Measurements from ENCODE around the gene ADPRHL1.

The ADPRHL1 gene

GRCh38 chr13:113412440-113412839 lies 40.8 kb downstream of the ADPRHL1 start:
- Histone ChIP-seq H3K27ac (no peak overlapping the region), H3K9ac (no peak overlapping the region), H3K79me2 (ENCODE audit: insufficient read depth, low read depth) (no peaks in the 10 kb centered on the region), H3K4me2 (no peak overlapping the region), H3K4me3 (IDR thresholded peaks at IDR 0.05; ENCODE audit: insufficient read depth, low read depth, low read length) (no peak overlapping the region), H3K4me1 (ENCODE audit: low read depth, poor library complexity, severe bottlenecking) (no peaks in the 10 kb centered on the region), H3K27me3 (ENCODE audit: insufficient read depth, low read depth) (peaks cover 11% of the 10 kb centered on the region; the same call in 1 of the 2 replicates), H4K20me1 (ENCODE audit: insufficient read depth) (no peaks in the 10 kb centered on the region), H3K36me3 (ENCODE audit: insufficient read depth) (no peaks in the 10 kb centered on the region), H2AFZ (ENCODE audit: low read depth) (no peak overlapping the region)
- TF ChIP-seq, protein P1, sequence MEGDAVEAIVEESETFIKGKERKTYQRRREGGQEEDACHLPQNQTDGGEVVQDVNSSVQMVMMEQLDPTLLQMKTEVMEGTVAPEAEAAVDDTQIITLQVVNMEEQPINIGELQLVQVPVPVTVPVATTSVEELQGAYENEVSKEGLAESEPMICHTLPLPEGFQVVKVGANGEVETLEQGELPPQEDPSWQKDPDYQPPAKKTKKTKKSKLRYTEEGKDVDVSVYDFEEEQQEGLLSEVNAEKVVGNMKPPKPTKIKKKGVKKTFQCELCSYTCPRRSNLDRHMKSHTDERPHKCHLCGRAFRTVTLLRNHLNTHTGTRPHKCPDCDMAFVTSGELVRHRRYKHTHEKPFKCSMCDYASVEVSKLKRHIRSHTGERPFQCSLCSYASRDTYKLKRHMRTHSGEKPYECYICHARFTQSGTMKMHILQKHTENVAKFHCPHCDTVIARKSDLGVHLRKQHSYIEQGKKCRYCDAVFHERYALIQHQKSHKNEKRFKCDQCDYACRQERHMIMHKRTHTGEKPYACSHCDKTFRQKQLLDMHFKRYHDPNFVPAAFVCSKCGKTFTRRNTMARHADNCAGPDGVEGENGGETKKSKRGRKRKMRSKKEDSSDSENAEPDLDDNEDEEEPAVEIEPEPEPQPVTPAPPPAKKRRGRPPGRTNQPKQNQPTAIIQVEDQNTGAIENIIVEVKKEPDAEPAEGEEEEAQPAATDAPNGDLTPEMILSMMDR (conservative IDR thresholded peaks at IDR 0.05; ENCODE audit: low read depth, low read length), result no peak

- Histone ChIP-seq H3K27me3 (ENCODE audit: insufficient read depth, low read depth) (peaks cover 7% of the 10 kb centered on the region; the same call in 1 of the 2 replicates), H4K20me1 (ENCODE audit: insufficient read depth) (no peaks in the 10 kb centered on the region), H3K4me3 (IDR thresholded peaks at IDR 0.05; ENCODE audit: insufficient read depth, low read depth, low read length) (no peak overlapping the region), H3K9ac (no peak overlapping the region), H3K36me3 (ENCODE audit: insufficient read depth) (no peaks in the 10 kb centered on the region), H2AFZ (ENCODE audit: low read depth) (no peak overlapping the region), H3K79me2 (ENCODE audit: insufficient read depth, low read depth) (no peaks in the 10 kb centered on the region), H3K4me2 (no peak overlapping the region), H3K27ac (no peak overlapping the region), H3K4me1 (ENCODE audit: low read depth, poor library complexity, severe bottlenecking) (no peaks in the 10 kb centered on the region)
- TF ChIP-seq, protein P1 (conservative IDR thresholded peaks at IDR 0.05; ENCODE audit: low read depth, low read length), result no peak
Observed at GRCh38 chr13:113411216-113412023, 41.9 kb downstream of the ADPRHL1 start.

DNA sequence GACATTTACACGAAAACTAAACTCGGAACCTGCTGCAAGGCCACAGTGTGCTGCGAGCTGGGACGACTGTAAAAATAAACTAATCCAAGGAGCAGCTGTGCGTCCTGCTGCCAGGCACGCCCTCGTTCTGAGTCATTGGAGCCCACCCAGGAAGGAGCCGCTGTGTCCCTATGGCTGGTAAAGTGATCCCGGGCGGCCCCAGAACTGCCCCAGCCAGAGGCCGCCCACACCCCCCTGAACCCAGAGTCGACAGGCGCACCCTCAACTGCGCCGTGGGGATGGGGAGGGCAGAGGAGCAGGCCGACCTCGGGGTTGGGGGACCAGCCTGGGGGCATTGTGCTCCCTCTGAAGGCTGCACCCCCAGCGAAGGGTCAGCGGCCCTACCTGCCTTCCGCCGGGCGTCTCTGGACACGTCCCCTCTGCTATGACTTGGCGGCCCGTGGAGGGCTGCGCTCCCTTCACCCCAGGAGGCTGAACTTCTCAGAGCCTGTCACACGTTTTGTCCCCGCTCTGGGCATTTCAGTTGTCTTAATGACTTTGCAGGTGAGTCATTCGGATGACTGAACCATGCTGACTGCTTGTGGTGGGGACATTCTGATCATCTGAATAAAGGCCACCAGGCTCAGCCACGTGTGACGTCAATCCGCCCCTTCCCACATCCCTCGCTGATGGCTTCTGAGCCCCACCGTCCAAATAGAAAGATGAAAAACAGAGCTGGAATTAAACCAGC lies 42.7 kb downstream of the ADPRHL1 start:
- TF ChIP-seq, protein P1 (conservative IDR thresholded peaks at IDR 0.05; ENCODE audit: low read depth, low read length), result no peak
- Histone ChIP-seq H3K27me3 (ENCODE audit: insufficient read depth, low read depth) (peaks cover 9% of the 10 kb centered on the region; the same call in 1 of the 2 replicates), H3K4me1 (ENCODE audit: low read depth, poor library complexity, severe bottlenecking) (no peaks in the 10 kb centered on the region), H3K27ac (no peak overlapping the region), H2AFZ (ENCODE audit: low read depth) (no peak overlapping the region), H3K4me2 (no peak overlapping the region), H3K36me3 (ENCODE audit: insufficient read depth) (no peaks in the 10 kb centered on the region), H4K20me1 (ENCODE audit: insufficient read depth) (no peaks in the 10 kb centered on the region), H3K9ac (no peak overlapping the region), H3K79me2 (ENCODE audit: insufficient read depth, low read depth) (no peaks in the 10 kb centered on the region), H3K4me3 (IDR thresholded peaks at IDR 0.05; ENCODE audit: insufficient read depth, low read depth, low read length) (no peak overlapping the region)

GRCh38 chr13:113408562-113408961 lies 44.7 kb downstream of the ADPRHL1 start:
- H3K79me2 ChIP-seq (ENCODE audit: insufficient read depth, low read depth), result no peaks in the 10 kb centered on the region
- no peaks in the 10 kb centered on the region for H3K36me3 ChIP-seq (ENCODE audit: insufficient read depth)
- H3K4me1 ChIP-seq (ENCODE audit: low read depth, poor library complexity, severe bottlenecking), result no peaks in the 10 kb centered on the region
- H3K4me2 ChIP-seq, result no peak overlapping the region
- no peak overlapping the region for H3K9ac ChIP-seq
- H3K4me3 ChIP-seq (IDR thresholded peaks at IDR 0.05; ENCODE audit: insufficient read depth, low read depth, low read length), result no peak overlapping the region
- H4K20me1 ChIP-seq (ENCODE audit: insufficient read depth), result no peaks in the 10 kb centered on the region
- H3K27me3 ChIP-seq (ENCODE audit: insufficient read depth, low read depth), result peaks cover 9% of the 10 kb centered on the region; the same call in 1 of the 2 replicates
- H2AFZ ChIP-seq (ENCODE audit: low read depth), result no peak overlapping the region
- H3K27ac ChIP-seq, result no peak overlapping the region
- TF ChIP-seq, protein P1 (conservative IDR thresholded peaks at IDR 0.05; ENCODE audit: low read depth, low read length), result no peak

Data from KMS-11 (cell line).